Activated naive CD4-positive, alpha-beta T cell treated with anti-CD3 and anti-CD28 coated beads, Interleukin-2, amount 50 U/mL, for 16 hours (primary cell): ENCODE results near the gene INO80C.
"Not testable (repeated sequence)": the region's sequence is repeated elsewhere in the genome, so short reads cannot be mapped to it uniquely, and the experiment has no call there.

Experiments
- DNase-seq: peaks from one replicate; pipeline ENCODE4 v3.0.0-alpha.2; 2020

INO80C gene

DNA sequence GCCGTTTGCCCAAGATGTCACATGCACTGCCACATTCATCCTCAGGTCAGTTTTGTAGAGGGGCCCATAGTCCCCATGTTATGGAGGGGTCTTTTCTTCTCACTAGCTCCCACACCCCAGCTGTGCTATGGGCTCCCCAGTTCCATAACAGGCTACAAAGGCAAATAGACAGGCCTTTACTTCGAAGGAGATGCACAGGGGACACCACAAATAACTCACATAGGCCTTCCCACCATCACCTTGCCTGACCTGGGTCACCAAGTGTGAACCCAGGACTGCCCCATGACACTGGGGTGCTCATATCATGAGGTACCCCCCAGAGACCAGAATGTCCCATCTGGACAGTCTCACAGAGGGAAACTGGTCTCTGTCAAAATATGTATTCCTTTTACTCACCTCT is 15.0 kb upstream of the INO80C start:
- DNase-seq: no peak

- no peak for DNase-seq
Observed at GRCh38 chr18:35511833-35512232, 14.1 kb upstream of the INO80C start.

DNA sequence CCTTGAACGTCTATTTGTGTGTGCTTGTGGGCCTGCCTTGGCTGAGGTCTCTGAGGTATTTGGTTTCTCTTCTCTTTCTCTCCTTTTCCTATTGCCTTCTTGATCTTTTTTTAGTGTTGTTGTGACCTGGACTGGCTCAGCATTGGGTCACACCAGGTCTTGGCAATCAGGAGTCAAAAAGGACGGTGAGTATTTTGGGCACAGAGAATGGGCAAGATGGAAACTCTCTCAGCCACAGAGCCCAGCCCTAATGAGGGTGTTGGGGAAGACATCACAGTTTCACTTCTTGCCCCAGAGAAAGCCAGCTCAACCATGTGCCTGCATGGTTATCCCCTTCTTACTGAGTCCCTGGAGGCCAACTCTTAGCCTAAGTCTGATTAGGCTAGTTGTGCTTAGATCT is 13.7 kb upstream of the INO80C start:
- no peak for DNase-seq

GRCh38 chr18:35510076-35510651 is 12.4 kb upstream of the INO80C start:
- DNase-seq: no peak

- no peak for DNase-seq
Observed at GRCh38 chr18:35508746-35509338, 11.1 kb upstream of the INO80C start.

GRCh38 chr18:35508030-35508429 is 10.3 kb upstream of the INO80C start:
- no peak for DNase-seq

DNA sequence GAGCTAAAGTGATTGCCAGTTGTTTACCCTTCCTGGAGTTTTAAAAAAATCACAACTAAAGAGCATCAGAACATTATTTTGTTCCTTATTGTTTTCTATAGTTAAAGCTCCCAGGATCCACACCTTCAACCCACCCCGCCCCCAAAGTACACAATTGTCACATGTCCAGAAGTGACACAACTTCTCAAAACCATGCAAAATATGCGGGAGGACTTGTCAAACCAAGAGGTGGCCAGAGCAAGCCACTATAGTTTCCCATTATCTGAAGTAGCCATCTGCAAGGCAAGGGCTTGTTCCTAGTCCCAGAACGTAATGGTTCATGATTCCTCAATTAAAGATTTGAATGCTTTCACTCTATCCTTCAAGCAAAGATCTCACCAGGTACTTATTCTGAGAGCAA is 9.9 kb upstream of the INO80C start:
- DNase-seq: no peak

GRCh38 chr18:35507192-35507591 is 9.4 kb upstream of the INO80C start:
- DNase-seq: no peak

GRCh38 chr18:35506024-35506712 is 8.4 kb upstream of the INO80C start:
- DNase-seq: no peak

- DNase-seq: no peak
Observed at GRCh38 chr18:35504996-35505395, 7.2 kb upstream of the INO80C start.

- no peak for DNase-seq
Observed at GRCh38 chr18:35502052-35502451, 4.3 kb upstream of the INO80C start.

DNA sequence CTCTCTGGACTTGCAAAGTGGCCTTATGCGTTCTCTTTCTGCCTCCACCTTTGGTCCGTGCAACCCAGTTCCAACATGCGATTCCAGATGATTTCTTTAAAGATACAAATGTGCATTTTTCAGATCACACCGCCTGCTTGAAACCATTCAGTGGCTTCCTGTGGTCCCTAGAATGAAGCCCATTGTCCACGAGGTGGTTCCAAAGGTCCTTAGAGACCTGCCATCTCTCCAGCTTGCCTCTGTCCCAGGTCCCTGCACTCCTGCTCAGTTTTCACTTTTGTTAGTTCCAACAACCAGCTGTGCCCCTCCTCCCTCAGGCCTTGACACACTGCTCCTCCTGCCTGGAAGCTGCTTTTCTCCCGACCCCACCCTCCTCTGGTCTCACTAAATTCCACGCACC is 3.6 kb upstream of the INO80C start:
- DNase-seq: no peak

DNA sequence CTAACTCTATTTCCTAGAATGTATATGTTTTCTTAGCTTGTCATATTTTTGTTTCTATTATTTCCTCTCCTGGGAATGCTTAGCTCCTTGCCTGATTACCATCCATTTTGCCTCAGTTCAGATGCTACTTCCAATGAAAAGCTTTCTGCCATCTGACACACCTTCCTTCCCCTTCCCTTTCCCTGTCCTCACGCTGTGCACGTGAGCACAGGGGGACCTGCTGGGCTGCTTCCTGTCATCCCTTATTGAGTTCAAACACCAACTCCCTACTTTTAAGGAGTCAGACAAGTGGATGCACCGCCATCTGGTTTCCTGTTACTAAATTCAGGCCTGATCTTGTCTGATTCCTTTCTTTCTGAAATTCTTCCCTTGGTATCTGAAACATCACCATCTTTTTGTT is 2.4 kb upstream of the INO80C start:
- no peak for DNase-seq

GRCh38 chr18:35497027-35497369 is 762 bp downstream of the INO80C start:
- no peak for DNase-seq

DNA sequence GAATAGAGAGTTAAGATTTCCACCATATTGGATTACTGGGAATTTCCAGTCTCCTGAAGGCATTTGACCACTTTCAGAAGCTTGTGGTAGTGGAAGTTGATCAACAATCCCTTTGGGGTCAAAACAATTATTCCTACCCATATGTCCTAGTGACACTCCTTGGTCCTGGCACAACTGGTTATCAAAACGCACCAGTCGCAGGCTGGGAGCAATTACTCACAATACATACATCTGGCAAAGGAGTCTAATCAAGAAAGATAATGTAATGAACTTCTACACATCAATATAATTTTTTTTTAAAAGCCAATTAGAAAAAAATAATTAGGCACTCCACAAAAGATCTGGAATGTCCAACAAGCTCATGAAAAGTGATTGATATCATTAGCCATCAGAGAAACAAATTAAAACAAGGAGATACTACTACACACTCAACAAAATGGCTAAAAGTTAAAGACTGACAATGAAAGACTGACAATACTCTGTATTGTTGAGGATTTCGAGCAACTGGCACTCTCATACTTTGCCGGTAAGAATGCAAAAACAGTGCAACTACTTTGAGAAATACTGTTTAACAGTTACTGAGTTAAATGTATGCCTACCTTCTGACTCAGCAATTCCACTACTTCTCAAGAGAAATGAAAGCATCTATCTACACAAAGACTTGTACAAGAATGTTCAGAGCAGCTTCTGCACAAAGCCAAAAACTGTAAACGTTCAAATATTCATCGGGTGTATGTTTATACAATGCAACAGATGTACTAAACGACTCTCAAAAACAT is 2.0 kb downstream of the INO80C start:
- no peak for DNase-seq

- DNase-seq: no peak
Observed at GRCh38 chr18:35494251-35495220, 3.2 kb downstream of the INO80C start.

DNA sequence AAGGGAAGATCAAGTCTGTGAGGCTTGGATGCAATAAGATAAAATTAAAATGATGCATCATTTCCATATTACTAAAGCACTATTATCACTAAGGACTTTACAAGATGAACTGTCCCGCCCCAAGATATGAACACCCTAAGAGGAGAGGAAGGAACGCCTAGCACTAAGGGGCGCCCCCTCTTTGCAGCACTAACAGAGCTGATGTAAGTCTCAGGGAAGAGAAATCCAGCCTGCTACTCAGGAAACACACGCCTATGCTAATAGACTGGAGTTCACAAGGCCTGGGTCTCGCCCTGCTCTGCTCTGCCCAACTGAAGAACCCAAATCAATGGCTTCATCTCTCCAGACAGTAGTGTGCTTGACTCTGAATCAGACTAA is 6.1 kb downstream of the INO80C start:
- no peak for DNase-seq

- no peak for DNase-seq
Observed at GRCh38 chr18:35490894-35491699, 6.7 kb downstream of the INO80C start.

GRCh38 chr18:35489913-35490490 is 7.8 kb downstream of the INO80C start:
- no peak for DNase-seq

DNA sequence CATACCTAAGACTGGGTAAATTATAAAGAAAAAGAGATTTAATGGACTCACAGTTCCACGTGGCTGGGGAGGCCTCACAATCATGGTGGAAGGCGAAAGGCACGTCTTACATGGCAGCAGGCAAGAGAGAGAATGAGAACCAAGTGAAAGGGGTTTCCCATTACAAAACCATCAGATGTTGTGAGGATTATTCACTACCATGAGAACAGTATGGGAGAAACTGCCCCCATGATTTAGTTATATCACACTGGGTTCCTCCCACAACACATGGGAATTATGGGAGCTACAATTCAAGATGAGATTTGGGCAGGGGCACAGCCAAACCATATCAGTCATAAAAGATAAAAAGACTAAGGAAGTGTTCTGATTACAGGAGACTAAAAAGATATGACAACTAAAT is 8.5 kb downstream of the INO80C start:
- DNase-seq: not testable (repeated sequence)

DNA sequence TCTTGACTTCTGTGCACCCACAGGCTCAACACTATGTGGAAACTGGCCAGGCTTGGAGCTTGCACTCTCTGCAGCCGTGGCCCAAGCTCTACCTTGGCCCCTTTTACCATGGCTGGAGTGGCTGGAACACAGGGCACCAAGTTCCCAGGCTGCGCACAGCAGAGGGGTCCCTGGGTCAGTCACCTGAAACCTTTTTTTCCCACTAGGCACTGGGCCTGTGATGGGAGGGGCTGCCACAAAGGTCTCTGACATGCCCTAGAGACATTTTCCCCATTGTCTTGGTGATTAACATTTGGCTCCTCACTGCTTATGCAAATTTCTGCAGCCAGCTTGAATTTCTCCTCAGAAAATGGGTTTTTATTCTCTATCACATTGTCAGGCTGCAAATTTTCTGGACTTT is 9.4 kb downstream of the INO80C start:
- DNase-seq: not testable (repeated sequence)

- DNase-seq: not testable (repeated sequence)
Observed at GRCh38 chr18:35487525-35487924, 10.2 kb downstream of the INO80C start.
